ENCODE measurements around the gene PIP4K2A.

GRCh38 chr10:22647244-22647643, 67.1 kb downstream of the PIP4K2A start:
- no peak for TF ChIP-seq CTCF (conservative IDR thresholded peaks at IDR 0.05)
- no peak for TF ChIP-seq ZFX (IDR thresholded peaks at IDR 0.05)
